Activated T-cell treated with anti-CD3 and anti-CD28 coated beads, Interleukin-2, amount 50 U/mL, for 48 hours (primary cell): ENCODE results near the gene HAO2.

ENCODE experiments used
- DNase-seq, 2 experiments: peaks; one replicate each; pipeline ENCODE4 v3.0.0-alpha.2; 2020

The HAO2 gene

DNA sequence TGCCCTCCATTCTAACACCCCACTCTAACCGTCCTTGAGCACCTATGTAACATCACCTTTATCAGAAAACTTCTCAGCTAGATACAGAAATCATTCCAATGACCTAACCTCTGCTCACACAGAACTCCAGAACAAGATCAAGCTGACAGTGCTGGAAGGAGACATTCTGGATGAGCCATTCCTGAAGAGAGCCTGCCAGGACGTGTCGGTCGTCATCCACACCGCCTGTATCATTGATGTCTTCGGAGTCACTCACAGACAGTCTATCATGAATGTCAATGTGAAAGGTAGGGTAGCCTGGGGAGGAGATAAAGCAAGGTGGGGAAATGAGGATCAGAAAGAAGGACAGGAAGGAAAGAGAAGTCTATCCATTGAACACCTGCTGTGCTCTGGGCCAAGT is 74.2 kb downstream of the HAO2 start:
- no peak for DNase-seq
